IMR-90 (cell line): Measurements from ENCODE around the gene RNF175. TPM values are rescaled to one million over a fixed set of nuclear protein-coding genes. Genes with fewer than 3 reads are reported as not detected.

ENCODE experiments used
- ATAC-seq: fragments of 200-7000 bp; cut with Tn5 transposase; 2 replicates; pipeline ENCODE4 v1.9.1; 2020; ENCODE audit warnings: low read depth, mild to moderate bottlenecking, moderate library complexity
- BruUV-seq: library from RNA; stranded (reverse); fragments of 400-500 nt; replicated peaks from 2 replicates; lab custom pipeline; 2021; lab: Mats Ljungman, UMichigan
- CTCF ChIA-PET: fragments of 300-600 bp; formaldehyde crosslinking; extraction: SDS; loops from one replicate; lab custom pipeline; 2021; ENCODE audit warnings: antibody characterized with exemption; lab: Yijun Ruan, JAX
- POLR2A ChIA-PET: fragments of 300-600 bp; sonication (Branson Sonifier 250); formaldehyde crosslinking; loops from one replicate; lab custom pipeline; 2022; ENCODE audit warnings: antibody characterized with exemption; ENCODE audit not compliant: unreplicated experiment; lab: Charles Lee
- DNase-seq: peaks from one replicate; pipeline ENCODE4 v3.0.0; 2013
- H2AFZ ChIP-seq: replicated peaks from 2 replicates; pipeline ENCODE3; 2013; ENCODE audit warnings: low read length, mild to moderate bottlenecking; ENCODE audit not compliant: poor library complexity
- H2AK5ac ChIP-seq: 2 replicates; pipeline ENCODE4 v1.6.1; 2013; ENCODE audit warnings: low read depth, low read length, inconsistent platforms
- H2AK9ac ChIP-seq: replicated peaks from 2 replicates; pipeline ENCODE3; 2013; ENCODE audit warnings: mild to moderate bottlenecking, low read depth, low read length, moderate library complexity; ENCODE audit not compliant: poor library complexity
- H2BK120ac ChIP-seq: 2 replicates; pipeline ENCODE4 v1.6.1; 2013; ENCODE audit warnings: low read depth, low read length, inconsistent platforms
- H2BK15ac ChIP-seq: 3 replicates; pipeline ENCODE4 v1.6.1; 2013; ENCODE audit warnings: low read depth, low read length, inconsistent platforms
- H2BK20ac ChIP-seq: 2 replicates; pipeline ENCODE4 v1.6.1; 2013; ENCODE audit warnings: low read depth, mild to moderate bottlenecking, inconsistent platforms, low read length, moderate library complexity
- H2BK5ac ChIP-seq: 2 replicates; pipeline ENCODE4 v1.6.1; 2013; ENCODE audit warnings: mild to moderate bottlenecking, low read depth, low read length, inconsistent platforms; ENCODE audit not compliant: poor library complexity, severe bottlenecking
- H3K14ac ChIP-seq: replicated peaks from 2 replicates; pipeline ENCODE4 v1.6.1; 2013; ENCODE audit warnings: low read depth, low read length, inconsistent platforms
- H3K18ac ChIP-seq: 2 replicates; pipeline ENCODE4 v1.6.1; 2013; ENCODE audit warnings: low read depth, low read length, control low read depth
- H3K23ac ChIP-seq: 2 replicates; pipeline ENCODE4 v1.6.1; 2013; ENCODE audit warnings: low read depth, low read length, inconsistent platforms
- H3K27ac ChIP-seq: 2 replicates; pipeline ENCODE4 v1.5.1; 2013; ENCODE audit warnings: mild to moderate bottlenecking, control low read depth, low read length; ENCODE audit not compliant: insufficient read depth
- H3K27me3 ChIP-seq: 2 replicates; pipeline ENCODE4 v1.6.1; 2013; ENCODE audit warnings: low read length; ENCODE audit not compliant: control insufficient read depth, insufficient read depth
- H3K36me3 ChIP-seq: 2 replicates; pipeline ENCODE4 v1.6.1; 2013; ENCODE audit warnings: low read length, mixed read lengths; ENCODE audit not compliant: control insufficient read depth, insufficient read depth
- H3K4ac ChIP-seq: 2 replicates; pipeline ENCODE4 v1.6.1; 2013; ENCODE audit warnings: low read depth, low read length, inconsistent platforms
- H3K4me1 ChIP-seq: 2 replicates; pipeline ENCODE4 v1.6.1; 2013; ENCODE audit warnings: low read length, mixed read lengths; ENCODE audit not compliant: control insufficient read depth, insufficient read depth
- H3K4me2 ChIP-seq: 2 replicates; pipeline ENCODE4 v1.6.1; 2013; ENCODE audit warnings: low read depth, mild to moderate bottlenecking, control low read depth, low read length, moderate library complexity
- H3K4me3 ChIP-seq: 2 replicates; pipeline ENCODE4 v1.5.1; 2013; ENCODE audit warnings: low read depth, mild to moderate bottlenecking, control low read depth, low read length, moderate library complexity; ENCODE audit not compliant: insufficient read depth
- H3K56ac ChIP-seq: 2 replicates; pipeline ENCODE4 v1.6.1; 2013; ENCODE audit warnings: low read length, inconsistent platforms; ENCODE audit not compliant: insufficient read depth; ENCODE audit errors: extremely low read depth
- H3K79me1 ChIP-seq, 2 experiments: 2 replicates each; pipeline ENCODE4 v1.6.1; 2013; ENCODE audit warnings: low read length in 2 of 2, inconsistent platforms in 1 of 2, low read depth in 1 of 2
- H3K9ac ChIP-seq: 2 replicates; pipeline ENCODE4 v1.6.1; 2013; ENCODE audit warnings: low read depth, low read length, control low read depth
- H3K9me1 ChIP-seq: 2 replicates; pipeline ENCODE4 v1.6.1; 2013; ENCODE audit warnings: low read length, inconsistent platforms; ENCODE audit not compliant: insufficient read depth
- H3K9me3 ChIP-seq: 2 replicates; pipeline ENCODE4 v1.6.1; 2013; ENCODE audit warnings: low read length; ENCODE audit not compliant: control insufficient read depth, insufficient read depth
- H4K20me1 ChIP-seq: 2 replicates; pipeline ENCODE4 v1.6.1; 2013; ENCODE audit warnings: low read length, inconsistent platforms; ENCODE audit not compliant: insufficient read depth
- H4K5ac ChIP-seq: 2 replicates; pipeline ENCODE4 v1.6.1; 2013; ENCODE audit warnings: mild to moderate bottlenecking, low read depth, low read length, control low read depth
- H4K8ac ChIP-seq, 2 experiments: 2 replicates each; pipeline ENCODE4 v1.6.1; 2013; ENCODE audit warnings: low read depth in 2 of 2, low read length in 2 of 2, control low read depth in 1 of 2, inconsistent platforms in 1 of 2
- H4K91ac ChIP-seq: 2 replicates; pipeline ENCODE4 v1.6.1; 2013; ENCODE audit warnings: low read depth, low read length, inconsistent platforms; ENCODE audit not compliant: insufficient read depth
- BHLHE40 ChIP-seq: fragments of 150-350 bp; IDR thresholded peaks from 2 replicates; pipeline ENCODE4 v1.6.1; 2016; ENCODE audit warnings: mild to moderate bottlenecking, low read depth, low read length
- CEBPB ChIP-seq: IDR thresholded peaks from 2 replicates; pipeline ENCODE4 v1.6.1; 2012; ENCODE audit warnings: low read depth, low read length, improper control_type of control experiment
- CHD1 ChIP-seq: IDR thresholded peaks from 2 replicates; pipeline ENCODE4 v1.6.1; 2012; ENCODE audit warnings: low read depth, low read length, improper control_type of control experiment
- CTCF ChIP-seq: conservative IDR thresholded peaks from 2 replicates; pipeline ENCODE4 v1.5.1; 2012; ENCODE audit warnings: mild to moderate bottlenecking, low read depth, low read length, improper control_type of control experiment
- ELK1 ChIP-seq: fragments of 150-350 bp; IDR thresholded peaks from 2 replicates; pipeline ENCODE4 v1.6.1; 2016; ENCODE audit warnings: low read depth, mild to moderate bottlenecking, low read length, moderate library complexity, borderline replicate concordance
- FOS ChIP-seq: fragments of 150-350 bp; IDR thresholded peaks from 2 replicates; pipeline ENCODE4 v1.6.1; 2016; ENCODE audit warnings: low read depth, low read length
- MAZ ChIP-seq: IDR thresholded peaks from 2 replicates; pipeline ENCODE4 v1.6.1; 2012; ENCODE audit warnings: low read depth, mild to moderate bottlenecking, low read length, improper control_type of control experiment, moderate library complexity, borderline replicate concordance
- MXI1 ChIP-seq: IDR thresholded peaks from 2 replicates; pipeline ENCODE4 v1.6.1; 2012; ENCODE audit warnings: low read depth, mild to moderate bottlenecking, low read length, moderate library complexity, borderline replicate concordance
- NFE2L2 ChIP-seq: fragments of 150-350 bp; IDR thresholded peaks from 2 replicates; pipeline ENCODE4 v1.6.1; 2016; ENCODE audit warnings: low read depth, mild to moderate bottlenecking, low read length
- RAD21 ChIP-seq: IDR thresholded peaks from 2 replicates; pipeline ENCODE4 v1.6.1; 2012; ENCODE audit warnings: low read length, improper control_type of control experiment
- RFX5 ChIP-seq: IDR thresholded peaks from 2 replicates; pipeline ENCODE4 v1.8.0; 2012; ENCODE audit warnings: low read depth, mild to moderate bottlenecking, low read length, moderate library complexity
- SMC3 ChIP-seq: fragments of 150-350 bp; IDR thresholded peaks from 2 replicates; pipeline ENCODE4 v1.6.1; 2016; ENCODE audit warnings: low read depth, mild to moderate bottlenecking, antibody characterized with exemption, low read length, moderate library complexity
- USF2 ChIP-seq: fragments of 150-350 bp; IDR thresholded peaks from 2 replicates; pipeline ENCODE4 v1.6.1; 2017; ENCODE audit warnings: mild to moderate bottlenecking, antibody characterized with exemption, low read length, low read depth
- dilution Hi-C: fragments of 300-500 bp; cut with HindIII; formaldehyde crosslinking; loops from one replicate; pipeline ENCODE4 v1.14.3; 2018; ENCODE audit warnings: low sequenced_read_pairs; ENCODE audit not compliant: unreplicated experiment
- in situ Hi-C: fragments of 300-500 bp; cut with MboI; formaldehyde crosslinking; loops from 3 replicates; pipeline ENCODE4 v1.14.3; 2019; ENCODE audit warnings: low sequenced_read_pairs, inconsistent platforms, mixed read lengths
- intact Hi-C: fragments of 100-400 bp; cut with micrococcal nuclease; formaldehyde crosslinking; loops from 2 replicates; pipeline ENCODE4 v1.10.0; 2022
- polyA plus RNA-seq, 3 experiments: library from polyadenylated mRNA; depleted of rRNA; stranded (reverse); fragments of >200 nt; gene quantifications; 2 replicates each; pipeline ENCODE4 v1.2.3, GENCODE V29; 2012; ENCODE audit warnings: low replicate concordance in 1 of 3
- total RNA-seq: library from RNA; depleted of rRNA; stranded (reverse); fragments of >200 nt; gene quantifications from 2 replicates; pipeline ENCODE4 v1.2.3, GENCODE V29; 2012

RNF175 gene
- total and polyA plus RNA-seq, 2 of the 4 experiments (the other 2 are of a cell fraction): not detected

- no peak for TF ChIP-seq SMC3
Measured at GRCh38 chr4:153759407-153760316, at the start of gene RNF175 (continued).

- Histone ChIP-seq H2BK15ac (no peak overlapping the region), H4K5ac (no peak overlapping the region), H3K27me3 (no peaks in the 10 kb centered on the region), H4K20me1 (no peaks in the 10 kb centered on the region), H3K14ac (no peak overlapping the region), H3K79me1 (no peaks in the 10 kb centered on the region), H3K18ac (no peak overlapping the region), H3K4me1 (no peaks in the 10 kb centered on the region), H2BK20ac (no peak overlapping the region), H3K4me2 (no peak overlapping the region), H3K23ac (no peak overlapping the region), H3K9me1 (no peaks in the 10 kb centered on the region), H2BK5ac (no peak overlapping the region), H3K4me3 (no peak overlapping the region), H2BK120ac (no peak overlapping the region), H3K27ac (no peak overlapping the region), H4K8ac (no peak overlapping the region), H2AFZ (no peak overlapping the region), H3K56ac (no peak overlapping the region), H2AK9ac (no peak overlapping the region), H3K36me3 (no peaks in the 10 kb centered on the region), H4K91ac (no peak overlapping the region), H2AK5ac (no peak overlapping the region), H3K4ac (no peak overlapping the region), H3K9me3 (no peaks in the 10 kb centered on the region), H3K9ac (no peak overlapping the region)
- ChIA-PET POLR2A (no interaction called here), CTCF (no interaction called here)
- dilution Hi-C loops (no loop called here), in situ Hi-C loops (no loop called here), intact Hi-C loops (no loop called here)
- ATAC-seq (no peak), DNase-seq (no peak)
- BruUV-seq: no TSS peak
- TF ChIP-seq CEBPB (no peak), NFE2L2 (no peak), MXI1 (no peak), ELK1 (no peak), FOS (no peak), MAZ (no peak), SMC3 (no peak), BHLHE40 (no peak), CTCF (no peak), RFX5 (no peak), USF2 (no peak), RAD21 (no peak), CHD1 (no peak)
Measured at GRCh38 chr4:153809307-153809706, 49.5 kb upstream of the RNF175 start.
